K562 (cell line): Measurements from ENCODE around the gene YAF2. TPM values are rescaled to one million over a fixed set of nuclear protein-coding genes. Genes with fewer than 3 reads are reported as not detected.

Experiments
- ARID1B ChIP-seq: fragments of 450-650 bp; IDR thresholded peaks from 2 replicates; pipeline ENCODE4 v1.6.1; 2016; ENCODE audit warnings: antibody characterized with exemption, mild to moderate bottlenecking, inconsistent platforms
- BRF1 ChIP-seq: IDR thresholded peaks from 3 replicates; pipeline ENCODE4 v1.6.1; 2011; ENCODE audit warnings: borderline replicate concordance, mild to moderate bottlenecking; ENCODE audit not compliant: insufficient read length; ENCODE audit errors: extremely low read depth
- EHMT2 ChIP-seq: fragments of 450-650 bp; IDR thresholded peaks from 2 replicates; pipeline ENCODE4 v1.6.1; 2018; ENCODE audit warnings: antibody characterized with exemption
- MYNN ChIP-seq, 2 experiments: sonication (generic); formaldehyde crosslinking in 1 of 2; IDR thresholded peaks; 2 replicates each; pipeline versions ENCODE4 v1.5.0 to v1.6.1; 2016 to 2020; ENCODE audit warnings: antibody characterized with exemption in 1 of 2, missing genetic modification reagents in 1 of 2
- NONO ChIP-seq, 2 experiments: fragments of 200-400 bp in 1 of 2; fragments of 450-650 bp in 1 of 2; formaldehyde crosslinking in 1 of 2; IDR thresholded peaks; 2 replicates each; pipeline ENCODE4 v1.6.1; 2017; ENCODE audit warnings: low read depth in 2 of 2, mild to moderate bottlenecking in 2 of 2, moderate library complexity in 2 of 2, low read length in 1 of 2
- POLR2A ChIP-seq: fragments of 450-650 bp; conservative IDR thresholded peaks from 2 replicates; pipeline ENCODE4 v1.6.1; 2016
- PRPF4 ChIP-seq: fragments of 200-400 bp; formaldehyde crosslinking; IDR thresholded peaks from one replicate; pipeline ENCODE4 v1.6.1; 2017; ENCODE audit warnings: low read length, low read depth, mild to moderate bottlenecking; ENCODE audit not compliant: insufficient read depth, poor library complexity, severe bottlenecking
- RAD21 ChIP-seq, 2 experiments: fragments of 250-450 bp in 1 of 2; fragments of 450-650 bp in 1 of 2; sonication (Bioruptor Pico) in 1 of 2; formaldehyde crosslinking in 1 of 2; IDR thresholded peaks in 1 of 2; conservative IDR thresholded peaks in 1 of 2; 2 replicates each; pipeline versions ENCODE4 v1.4.0 to v1.8.0; 2020 to 2022; ENCODE audit warnings: mild to moderate bottlenecking in 2 of 2, moderate library complexity in 1 of 2
- SRSF7 ChIP-seq: fragments of 200-400 bp; formaldehyde crosslinking; optimal IDR thresholded peaks from 2 replicates; pipeline ENCODE3; 2017; ENCODE audit warnings: mild to moderate bottlenecking, low read depth, low read length
- STAT5A ChIP-seq: IDR thresholded peaks from 2 replicates; pipeline ENCODE4 v1.6.1; 2012; ENCODE audit warnings: low read length, inconsistent platforms, borderline replicate concordance
- TAF7 ChIP-seq: fragments of 450-650 bp; IDR thresholded peaks from 2 replicates; pipeline ENCODE4 v1.6.1; 2016; ENCODE audit warnings: missing genetic modification characterization, missing compliant biosample characterization
- TEAD4 ChIP-seq, 2 experiments: sonication (generic) in 1 of 2; formaldehyde crosslinking in 1 of 2; IDR thresholded peaks; 2 replicates each; pipeline versions ENCODE4 v1.6.1 to v1.8.0; 2012 to 2022; ENCODE audit warnings: borderline replicate concordance in 1 of 2, inconsistent platforms in 1 of 2, low read length in 1 of 2, mild to moderate bottlenecking in 1 of 2, missing genetic modification reagents in 1 of 2
- ZC3H8 ChIP-seq: fragments of 450-650 bp; IDR thresholded peaks from 2 replicates; pipeline ENCODE4 v1.6.1; 2017
- polyA plus RNA-seq, 8 experiments: library from polyadenylated mRNA; depleted of rRNA in 4 of 8; stranded (reverse) in 5 of 8; unstranded in 3 of 8; fragments of >200 nt; fragmentation: Nextera tagmentation in 2 of 8; fragmentation: Illumina TruSeq in 1 of 8; extraction: Ambion mirVana in 2 of 8; extraction: Trizol in 1 of 8; gene quantifications; 2 replicates each; pipeline versions ENCODE4 v1.2.1 to v1.2.3, GENCODE V29; 2011 to 2014; ENCODE audit warnings: inconsistent platforms in 1 of 8, missing spikeins in 1 of 8
- total RNA-seq, 7 experiments: library from RNA; depleted of rRNA in 6 of 7; stranded (reverse); fragments of >200 nt in 6 of 7; fragmentation: Illumina TruSeq in 2 of 7; extraction: Trizol in 2 of 7; gene quantifications; 2 replicates each; pipeline versions ENCODE4 v1.2.1 to v1.2.3, GENCODE V29; 2011 to 2021; ENCODE audit warnings: low replicate concordance in 1 of 7
- TF ChIP-seq, protein P1 (sequence below): IDR thresholded peaks from 2 replicates; pipeline ENCODE4 v1.6.1; 2012; ENCODE audit warnings: low read depth, low read length, improper control_type of control experiment, borderline replicate concordance
- TF ChIP-seq, protein P2 (sequence below): sonication (generic); formaldehyde crosslinking; IDR thresholded peaks from 2 replicates; pipeline ENCODE4 v1.4.0; 2020; ENCODE audit warnings: mild to moderate bottlenecking, missing genetic modification reagents
- TF ChIP-seq, protein P3 (sequence below): fragments of 450-650 bp; IDR thresholded peaks from 2 replicates; pipeline ENCODE4 v1.6.1; 2014; ENCODE audit warnings: low read depth, mild to moderate bottlenecking, moderate library complexity, borderline replicate concordance
- TF ChIP-seq, protein P4 (sequence below): fragments of 250-450 bp; sonication (Bioruptor Pico); IDR thresholded peaks from 2 replicates; pipeline ENCODE4 v1.5.0; 2021; ENCODE audit warnings: mild to moderate bottlenecking, borderline replicate concordance
- TF ChIP-seq, protein P5 (sequence below): fragments of 450-650 bp; formaldehyde crosslinking; IDR thresholded peaks from 2 replicates; pipeline ENCODE4 v1.4.0; 2020; ENCODE audit warnings: mild to moderate bottlenecking, moderate library complexity

Gene YAF2
- total and polyA plus RNA-seq, 9 of the 15 experiments (the other 6 are each of a cell fraction or from before 2014, with no cell fraction given), result 10.6 to 26.4 (median 21.3) TPM

DNA sequence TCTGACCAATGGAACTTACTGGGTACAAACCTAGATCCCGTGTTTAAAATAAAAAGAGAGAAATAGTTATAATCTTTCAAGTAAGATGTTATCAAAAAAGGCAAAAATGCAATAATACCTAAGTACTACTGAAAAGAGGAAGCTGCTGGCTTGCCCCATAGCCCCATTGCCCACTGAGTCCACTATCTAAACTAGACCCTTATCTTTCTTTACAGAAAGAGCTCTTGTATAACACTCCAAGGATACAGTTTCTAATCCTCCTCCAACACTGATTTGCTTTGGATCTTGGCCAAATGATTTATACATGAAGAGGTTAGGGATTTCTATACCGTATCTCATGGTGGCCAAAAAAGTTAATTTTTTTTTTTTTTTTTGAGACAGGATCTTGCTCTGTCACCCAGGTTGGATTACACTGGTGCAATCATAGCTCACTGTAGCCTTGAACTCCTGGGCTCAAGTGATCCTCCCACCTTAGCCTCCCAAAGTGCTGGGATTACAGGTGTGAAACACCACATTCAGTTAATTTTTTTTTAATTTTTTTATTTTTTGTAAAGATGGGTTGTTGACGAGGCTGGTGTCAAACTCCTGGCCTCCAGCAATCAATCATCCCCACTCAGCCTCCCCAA lies 96.0 kb downstream of the YAF2 start (continued):
- TF ChIP-seq, protein P1, sequence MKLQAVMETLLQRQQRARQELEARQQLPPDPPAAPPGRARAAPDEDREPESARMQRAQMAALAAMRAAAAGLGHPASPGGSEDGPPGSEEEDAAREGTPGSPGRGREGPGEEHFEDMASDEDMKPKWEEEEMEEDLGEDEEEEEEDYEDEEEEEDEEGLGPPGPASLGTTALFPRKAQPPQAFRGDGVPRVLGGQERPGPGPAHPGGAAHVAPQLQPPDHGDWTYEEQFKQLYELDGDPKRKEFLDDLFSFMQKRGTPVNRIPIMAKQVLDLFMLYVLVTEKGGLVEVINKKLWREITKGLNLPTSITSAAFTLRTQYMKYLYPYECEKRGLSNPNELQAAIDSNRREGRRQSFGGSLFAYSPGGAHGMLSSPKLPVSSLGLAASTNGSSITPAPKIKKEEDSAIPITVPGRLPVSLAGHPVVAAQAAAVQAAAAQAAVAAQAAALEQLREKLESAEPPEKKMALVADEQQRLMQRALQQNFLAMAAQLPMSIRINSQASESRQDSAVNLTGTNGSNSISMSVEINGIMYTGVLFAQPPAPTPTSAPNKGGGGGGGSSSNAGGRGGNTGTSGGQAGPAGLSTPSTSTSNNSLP, result no peak
- TF ChIP-seq ZC3H8 (no peak), TAF7 (tag) (no peak), PRPF4 (no peak), RAD21 (CRISPR knock-in tag; conservative IDR thresholded peaks at IDR 0.05 in 1 of 2, IDR thresholded peaks at IDR 0.05 in 1 of 2) (no peak), TEAD4 (IDR thresholded peaks at IDR 0.05; ENCODE audit: low read length) (peak; percentile 69), TEAD4 (CRISPR knock-in tag; IDR thresholded peaks at IDR 0.05; ENCODE audit: borderline replicate concordance) (no peak), NONO (IDR thresholded peaks at IDR 0.05; ENCODE audit: low read depth in 2 of 2, low read length in 1 of 2) (no peak), MYNN (IDR thresholded peaks at IDR 0.05) (no peak), MYNN (CRISPR knock-in tag; IDR thresholded peaks at IDR 0.05) (no peak), STAT5A (no peak), BRF1 (no peak), SRSF7 (no peak), POLR2A (no peak), ARID1B (peak; percentile 78), EHMT2 (no peak)
- TF ChIP-seq, protein P2, sequence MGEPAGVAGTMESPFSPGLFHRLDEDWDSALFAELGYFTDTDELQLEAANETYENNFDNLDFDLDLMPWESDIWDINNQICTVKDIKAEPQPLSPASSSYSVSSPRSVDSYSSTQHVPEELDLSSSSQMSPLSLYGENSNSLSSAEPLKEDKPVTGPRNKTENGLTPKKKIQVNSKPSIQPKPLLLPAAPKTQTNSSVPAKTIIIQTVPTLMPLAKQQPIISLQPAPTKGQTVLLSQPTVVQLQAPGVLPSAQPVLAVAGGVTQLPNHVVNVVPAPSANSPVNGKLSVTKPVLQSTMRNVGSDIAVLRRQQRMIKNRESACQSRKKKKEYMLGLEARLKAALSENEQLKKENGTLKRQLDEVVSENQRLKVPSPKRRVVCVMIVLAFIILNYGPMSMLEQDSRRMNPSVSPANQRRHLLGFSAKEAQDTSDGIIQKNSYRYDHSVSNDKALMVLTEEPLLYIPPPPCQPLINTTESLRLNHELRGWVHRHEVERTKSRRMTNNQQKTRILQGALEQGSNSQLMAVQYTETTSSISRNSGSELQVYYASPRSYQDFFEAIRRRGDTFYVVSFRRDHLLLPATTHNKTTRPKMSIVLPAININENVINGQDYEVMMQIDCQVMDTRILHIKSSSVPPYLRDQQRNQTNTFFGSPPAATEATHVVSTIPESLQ, result no peak
- TF ChIP-seq, protein P3, sequence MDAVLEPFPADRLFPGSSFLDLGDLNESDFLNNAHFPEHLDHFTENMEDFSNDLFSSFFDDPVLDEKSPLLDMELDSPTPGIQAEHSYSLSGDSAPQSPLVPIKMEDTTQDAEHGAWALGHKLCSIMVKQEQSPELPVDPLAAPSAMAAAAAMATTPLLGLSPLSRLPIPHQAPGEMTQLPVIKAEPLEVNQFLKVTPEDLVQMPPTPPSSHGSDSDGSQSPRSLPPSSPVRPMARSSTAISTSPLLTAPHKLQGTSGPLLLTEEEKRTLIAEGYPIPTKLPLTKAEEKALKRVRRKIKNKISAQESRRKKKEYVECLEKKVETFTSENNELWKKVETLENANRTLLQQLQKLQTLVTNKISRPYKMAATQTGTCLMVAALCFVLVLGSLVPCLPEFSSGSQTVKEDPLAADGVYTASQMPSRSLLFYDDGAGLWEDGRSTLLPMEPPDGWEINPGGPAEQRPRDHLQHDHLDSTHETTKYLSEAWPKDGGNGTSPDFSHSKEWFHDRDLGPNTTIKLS, result no peak
- TF ChIP-seq, protein P4, sequence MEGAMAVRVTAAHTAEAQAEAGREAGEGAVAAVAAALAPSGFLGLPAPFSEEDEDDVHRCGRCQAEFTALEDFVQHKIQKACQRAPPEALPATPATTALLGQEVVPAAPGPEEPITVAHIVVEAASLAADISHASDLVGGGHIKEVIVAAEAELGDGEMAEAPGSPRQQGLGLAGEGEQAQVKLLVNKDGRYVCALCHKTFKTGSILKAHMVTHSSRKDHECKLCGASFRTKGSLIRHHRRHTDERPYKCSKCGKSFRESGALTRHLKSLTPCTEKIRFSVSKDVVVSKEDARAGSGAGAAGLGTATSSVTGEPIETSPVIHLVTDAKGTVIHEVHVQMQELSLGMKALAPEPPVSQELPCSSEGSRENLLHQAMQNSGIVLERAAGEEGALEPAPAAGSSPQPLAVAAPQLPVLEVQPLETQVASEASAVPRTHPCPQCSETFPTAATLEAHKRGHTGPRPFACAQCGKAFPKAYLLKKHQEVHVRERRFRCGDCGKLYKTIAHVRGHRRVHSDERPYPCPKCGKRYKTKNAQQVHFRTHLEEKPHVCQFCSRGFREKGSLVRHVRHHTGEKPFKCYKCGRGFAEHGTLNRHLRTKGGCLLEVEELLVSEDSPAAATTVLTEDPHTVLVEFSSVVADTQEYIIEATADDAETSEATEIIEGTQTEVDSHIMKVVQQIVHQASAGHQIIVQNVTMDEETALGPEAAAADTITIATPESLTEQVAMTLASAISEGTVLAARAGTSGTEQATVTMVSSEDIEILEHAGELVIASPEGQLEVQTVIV, result no peak
- TF ChIP-seq, protein P5, sequence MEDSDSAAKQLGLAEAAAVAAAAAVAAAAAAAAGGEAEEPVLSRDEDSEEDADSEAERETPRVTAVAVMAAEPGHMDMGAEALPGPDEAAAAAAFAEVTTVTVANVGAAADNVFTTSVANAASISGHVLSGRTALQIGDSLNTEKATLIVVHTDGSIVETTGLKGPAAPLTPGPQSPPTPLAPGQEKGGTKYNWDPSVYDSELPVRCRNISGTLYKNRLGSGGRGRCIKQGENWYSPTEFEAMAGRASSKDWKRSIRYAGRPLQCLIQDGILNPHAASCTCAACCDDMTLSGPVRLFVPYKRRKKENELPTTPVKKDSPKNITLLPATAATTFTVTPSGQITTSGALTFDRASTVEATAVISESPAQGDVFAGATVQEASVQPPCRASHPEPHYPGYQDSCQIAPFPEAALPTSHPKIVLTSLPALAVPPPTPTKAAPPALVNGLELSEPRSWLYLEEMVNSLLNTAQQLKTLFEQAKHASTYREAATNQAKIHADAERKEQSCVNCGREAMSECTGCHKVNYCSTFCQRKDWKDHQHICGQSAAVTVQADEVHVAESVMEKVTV (CRISPR knock-in tag), result no peak
